Measurements from ENCODE around the gene ZBTB7C.

Gene ZBTB7C

DNA sequence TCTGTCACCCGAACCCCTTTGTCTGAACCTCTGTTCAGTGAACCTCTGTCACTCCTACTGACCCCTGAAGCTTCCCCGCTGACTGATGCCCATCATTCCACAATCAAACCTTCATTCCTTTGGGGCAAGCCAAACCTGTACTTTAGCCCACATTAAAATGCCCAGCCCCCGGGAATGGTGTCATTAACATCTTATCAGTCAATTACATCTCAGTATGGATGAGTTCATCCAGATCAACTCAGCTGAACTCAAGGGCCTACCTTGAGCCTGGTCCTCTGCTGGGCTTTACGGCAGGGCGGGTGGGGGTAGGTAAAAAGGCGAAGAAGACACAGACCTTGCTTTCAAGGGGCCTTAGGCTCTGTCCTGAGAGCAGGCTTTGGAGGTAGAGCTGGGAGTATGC lies 324.3 kb downstream of the ZBTB7C start:
- H3K4me3 ChIP-seq (ENCODE audit: low read depth, low read length), result no peak overlapping the region
- TF ChIP-seq, protein P1, sequence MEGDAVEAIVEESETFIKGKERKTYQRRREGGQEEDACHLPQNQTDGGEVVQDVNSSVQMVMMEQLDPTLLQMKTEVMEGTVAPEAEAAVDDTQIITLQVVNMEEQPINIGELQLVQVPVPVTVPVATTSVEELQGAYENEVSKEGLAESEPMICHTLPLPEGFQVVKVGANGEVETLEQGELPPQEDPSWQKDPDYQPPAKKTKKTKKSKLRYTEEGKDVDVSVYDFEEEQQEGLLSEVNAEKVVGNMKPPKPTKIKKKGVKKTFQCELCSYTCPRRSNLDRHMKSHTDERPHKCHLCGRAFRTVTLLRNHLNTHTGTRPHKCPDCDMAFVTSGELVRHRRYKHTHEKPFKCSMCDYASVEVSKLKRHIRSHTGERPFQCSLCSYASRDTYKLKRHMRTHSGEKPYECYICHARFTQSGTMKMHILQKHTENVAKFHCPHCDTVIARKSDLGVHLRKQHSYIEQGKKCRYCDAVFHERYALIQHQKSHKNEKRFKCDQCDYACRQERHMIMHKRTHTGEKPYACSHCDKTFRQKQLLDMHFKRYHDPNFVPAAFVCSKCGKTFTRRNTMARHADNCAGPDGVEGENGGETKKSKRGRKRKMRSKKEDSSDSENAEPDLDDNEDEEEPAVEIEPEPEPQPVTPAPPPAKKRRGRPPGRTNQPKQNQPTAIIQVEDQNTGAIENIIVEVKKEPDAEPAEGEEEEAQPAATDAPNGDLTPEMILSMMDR (IDR thresholded peaks at IDR 0.05; ENCODE audit: control insufficient read depth, extremely low read depth, insufficient read depth), result no peak
- no peak for DNase-seq (ENCODE audit: low read depth)

DNA sequence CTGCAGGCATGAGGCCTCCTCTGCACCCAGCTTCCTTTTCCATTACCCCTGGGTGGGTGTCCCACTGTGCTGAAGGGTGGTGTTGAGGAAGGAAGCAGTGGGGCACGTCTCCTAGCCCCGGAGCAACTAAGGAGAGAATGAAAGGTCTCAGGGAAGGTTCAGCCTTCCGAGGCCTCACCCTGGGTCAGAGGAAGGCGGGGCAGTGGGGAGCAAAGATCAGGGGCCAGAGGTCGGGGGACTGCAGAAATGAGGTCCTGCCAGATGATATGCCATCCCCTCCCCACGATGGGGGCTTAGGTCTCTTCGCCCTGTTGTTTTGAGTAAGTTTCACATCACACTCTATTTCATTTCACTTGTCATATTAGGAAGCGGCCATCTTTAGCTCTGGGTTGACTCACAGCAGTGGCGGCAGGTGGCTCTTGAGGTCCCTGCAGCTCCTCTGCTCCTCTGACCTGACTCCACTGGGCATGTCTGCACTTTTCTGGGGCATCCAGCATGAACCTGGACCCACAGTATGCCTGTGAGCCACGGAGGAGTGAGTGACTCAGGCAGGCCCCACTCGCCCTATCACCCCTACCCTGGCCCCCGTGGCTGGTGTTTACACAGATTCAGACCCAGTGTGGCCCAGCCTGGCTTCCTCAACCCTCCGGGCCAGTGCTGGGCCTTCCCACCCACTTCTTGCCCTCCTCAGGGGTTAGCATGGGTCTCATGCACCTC lies 325.0 kb downstream of the ZBTB7C start:
- TF ChIP-seq, protein P1 (IDR thresholded peaks at IDR 0.05; ENCODE audit: control insufficient read depth, extremely low read depth, insufficient read depth), result no peak
- DNase-seq (ENCODE audit: low read depth), result no peak
- no peak overlapping the region for H3K4me3 ChIP-seq (ENCODE audit: low read depth, low read length)

DNA sequence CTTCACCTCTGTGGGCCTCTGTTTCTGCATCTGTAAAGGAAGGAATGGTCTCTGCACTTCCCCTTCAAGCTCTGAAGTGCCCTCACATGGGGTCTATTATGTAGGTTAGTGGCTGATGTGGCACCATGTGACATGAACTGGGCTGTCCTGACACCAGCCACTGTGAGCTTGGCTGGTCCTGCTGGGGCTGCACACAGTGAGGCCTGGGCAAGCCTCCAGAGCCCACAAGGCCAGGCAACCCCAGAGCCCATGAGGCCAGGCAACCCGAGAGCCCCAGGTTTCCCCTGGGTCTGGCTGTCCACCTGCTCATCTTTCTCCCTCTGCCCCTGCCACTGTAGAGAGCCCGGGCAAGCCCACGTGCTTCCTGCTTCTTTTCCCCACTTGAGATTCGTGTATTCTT lies 328.6 kb downstream of the ZBTB7C start:
- DNase-seq (ENCODE audit: low read depth), result no peak
- TF ChIP-seq, protein P1 (IDR thresholded peaks at IDR 0.05; ENCODE audit: control insufficient read depth, extremely low read depth, insufficient read depth), result no peak
- no peak overlapping the region for H3K4me3 ChIP-seq (ENCODE audit: low read depth, low read length)

DNA sequence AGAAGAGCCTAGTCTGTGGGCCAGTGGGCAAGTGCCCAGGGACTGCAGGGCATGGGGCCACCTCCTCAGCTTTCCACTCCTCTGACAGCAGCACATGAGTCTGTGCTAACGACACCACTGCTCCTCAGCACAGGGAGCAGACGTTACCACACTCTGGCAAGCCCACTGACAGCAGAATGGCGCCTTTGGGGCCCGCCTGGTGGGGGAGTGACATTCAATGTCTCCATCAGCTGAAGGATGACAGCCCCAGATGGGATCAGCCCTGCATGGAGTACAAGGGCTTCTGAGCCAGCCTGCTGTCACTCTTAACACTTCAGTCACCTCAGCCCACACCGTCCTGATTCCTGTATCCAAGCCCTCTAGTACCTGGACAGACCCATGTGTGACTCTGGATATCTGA lies 329.3 kb downstream of the ZBTB7C start:
- TF ChIP-seq, protein P1 (IDR thresholded peaks at IDR 0.05; ENCODE audit: control insufficient read depth, extremely low read depth, insufficient read depth), result no peak
- no peak overlapping the region for H3K4me3 ChIP-seq (ENCODE audit: low read depth, low read length)
- no peak for DNase-seq (ENCODE audit: low read depth)

DNA sequence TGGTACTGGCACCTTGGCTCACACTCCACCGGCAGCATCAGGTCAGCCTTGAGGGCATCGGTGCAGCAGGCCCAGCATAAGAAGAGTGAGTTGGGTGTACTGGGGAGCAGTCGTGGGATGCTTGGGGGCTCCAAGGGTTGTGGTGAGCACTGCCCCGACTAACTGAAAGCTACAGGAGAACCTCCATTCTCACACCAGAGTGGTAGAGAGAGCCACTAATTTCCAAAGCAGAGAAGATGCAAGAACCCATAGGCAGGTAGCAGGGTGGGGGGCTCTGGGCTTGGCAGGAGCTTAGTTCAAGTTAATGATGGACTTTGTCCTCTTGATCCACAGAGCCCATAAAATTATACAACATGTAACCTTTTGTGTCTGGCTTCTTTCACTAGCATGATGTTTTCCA lies 330.7 kb downstream of the ZBTB7C start:
- H3K4me3 ChIP-seq (ENCODE audit: low read depth, low read length), result no peak overlapping the region
- TF ChIP-seq, protein P1 (IDR thresholded peaks at IDR 0.05; ENCODE audit: control insufficient read depth, extremely low read depth, insufficient read depth), result no peak
- DNase-seq (ENCODE audit: low read depth), result no peak

DNA sequence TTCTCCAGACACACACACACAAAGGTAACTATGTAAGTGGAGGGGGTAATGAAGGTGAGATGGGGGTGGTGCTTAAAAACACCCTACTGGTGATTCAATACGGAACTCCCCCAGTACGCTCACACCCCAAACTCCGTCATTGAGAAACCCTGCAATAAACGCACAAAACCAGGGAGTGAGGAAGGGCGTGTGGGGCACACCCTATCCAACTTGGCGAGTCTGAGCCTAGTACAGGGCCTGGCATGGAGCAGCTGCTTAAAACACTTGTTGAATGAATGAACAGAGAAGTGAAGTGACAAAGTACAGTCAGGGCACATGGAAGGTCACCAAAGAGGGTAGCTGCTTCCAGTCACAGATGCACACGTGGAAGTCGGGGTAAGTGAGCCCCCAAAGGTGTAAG lies 331.9 kb downstream of the ZBTB7C start:
- TF ChIP-seq, protein P1 (IDR thresholded peaks at IDR 0.05; ENCODE audit: control insufficient read depth, extremely low read depth, insufficient read depth), result no peak

DNA sequence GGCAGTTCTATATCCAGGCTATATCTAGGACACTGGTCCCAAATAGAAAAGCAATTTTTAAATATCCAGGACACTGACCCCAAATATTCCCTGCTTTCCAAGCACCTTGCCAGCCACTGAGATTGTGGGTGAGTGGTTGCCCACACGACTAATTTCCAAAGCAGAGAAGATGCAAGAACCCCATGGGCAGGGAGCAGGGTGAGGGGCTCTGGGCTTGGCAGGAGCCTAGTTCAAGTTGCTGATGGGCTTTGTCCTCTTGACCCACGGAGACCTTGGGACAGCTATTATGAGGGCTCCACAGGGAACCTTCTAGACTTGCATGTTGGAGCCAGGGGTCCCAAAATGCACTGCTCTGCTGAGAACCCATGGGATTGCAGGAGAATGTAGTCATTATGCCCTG lies 332.7 kb downstream of the ZBTB7C start:
- no peak for DNase-seq (ENCODE audit: low read depth)
- no peak overlapping the region for H3K4me3 ChIP-seq (ENCODE audit: low read depth, low read length)
- TF ChIP-seq, protein P1 (IDR thresholded peaks at IDR 0.05; ENCODE audit: control insufficient read depth, extremely low read depth, insufficient read depth), result no peak

More for the DNA sequence above, 331.9 kb downstream of the ZBTB7C start:
- no peak overlapping the region for H3K4me3 ChIP-seq (ENCODE audit: low read depth, low read length)
- no peak for DNase-seq (ENCODE audit: low read depth)

All from LNCaP clone FGC (cell line).